ENCODE measurements around the gene ERAP2.

DNA sequence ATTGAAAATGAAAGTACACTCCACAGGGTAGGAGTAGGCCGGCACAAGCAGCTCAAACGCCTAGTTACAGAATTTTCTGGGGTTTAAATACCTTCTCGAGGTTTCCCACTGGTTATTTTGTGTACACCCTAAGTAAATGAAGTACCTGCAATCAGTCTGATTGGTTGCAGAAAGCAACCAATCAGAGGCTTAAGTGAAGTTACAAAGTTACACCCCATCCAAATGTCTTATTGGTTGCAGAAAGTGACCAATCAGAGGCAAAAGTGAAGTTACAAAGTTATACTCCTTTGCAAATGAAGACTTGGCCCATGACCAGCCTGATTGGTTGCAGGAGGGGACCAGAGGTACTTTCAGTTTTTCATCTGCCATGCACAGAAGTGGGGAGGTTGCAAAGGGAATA is 33.2 kb upstream of the ERAP2 start:
- TF ChIP-seq, protein P1, sequence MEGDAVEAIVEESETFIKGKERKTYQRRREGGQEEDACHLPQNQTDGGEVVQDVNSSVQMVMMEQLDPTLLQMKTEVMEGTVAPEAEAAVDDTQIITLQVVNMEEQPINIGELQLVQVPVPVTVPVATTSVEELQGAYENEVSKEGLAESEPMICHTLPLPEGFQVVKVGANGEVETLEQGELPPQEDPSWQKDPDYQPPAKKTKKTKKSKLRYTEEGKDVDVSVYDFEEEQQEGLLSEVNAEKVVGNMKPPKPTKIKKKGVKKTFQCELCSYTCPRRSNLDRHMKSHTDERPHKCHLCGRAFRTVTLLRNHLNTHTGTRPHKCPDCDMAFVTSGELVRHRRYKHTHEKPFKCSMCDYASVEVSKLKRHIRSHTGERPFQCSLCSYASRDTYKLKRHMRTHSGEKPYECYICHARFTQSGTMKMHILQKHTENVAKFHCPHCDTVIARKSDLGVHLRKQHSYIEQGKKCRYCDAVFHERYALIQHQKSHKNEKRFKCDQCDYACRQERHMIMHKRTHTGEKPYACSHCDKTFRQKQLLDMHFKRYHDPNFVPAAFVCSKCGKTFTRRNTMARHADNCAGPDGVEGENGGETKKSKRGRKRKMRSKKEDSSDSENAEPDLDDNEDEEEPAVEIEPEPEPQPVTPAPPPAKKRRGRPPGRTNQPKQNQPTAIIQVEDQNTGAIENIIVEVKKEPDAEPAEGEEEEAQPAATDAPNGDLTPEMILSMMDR (IDR thresholded peaks at IDR 0.05), result no peak
- no peak for TF ChIP-seq POLR2A (IDR thresholded peaks at IDR 0.05)
